A673 (cell line): ENCODE measurements around the gene BCAS4. TPM values are rescaled to one million over a fixed set of nuclear protein-coding genes. Genes with fewer than 3 reads are reported as not detected.

Source experiments
- BruUV-seq: library from RNA; stranded (reverse); fragments of 400-500 nt; replicated peaks from 2 replicates; lab custom pipeline; 2021; lab: Mats Ljungman, UMichigan
- CTCF ChIA-PET: fragments of 300-600 bp; sonication (Branson Sonifier 250); formaldehyde crosslinking; loops from one replicate; lab custom pipeline; 2022; ENCODE audit warnings: antibody characterized with exemption; lab: Charles Lee
- POLR2A ChIA-PET: fragments of 300-600 bp; sonication (Branson Sonifier 250); formaldehyde crosslinking; loops from one replicate; lab custom pipeline; 2022; ENCODE audit warnings: antibody characterized with exemption; ENCODE audit not compliant: low non-redundant PET; lab: Charles Lee
- DNase-seq: peaks from one replicate; pipeline ENCODE4 v3.0.0-alpha.2; 2015; ENCODE audit warnings: low spot score
- H3K27ac ChIP-seq: fragments of 200-600 bp; sonication (generic); 2 replicates; pipeline ENCODE4 v1.5.1; 2016; ENCODE audit warnings: mixed run types, low read depth, mild to moderate bottlenecking, mixed read lengths, antibody characterized with exemption, low read length; ENCODE audit not compliant: poor library complexity, severe bottlenecking
- H3K27me3 ChIP-seq: fragments of 200-600 bp; sonication (generic); replicated peaks from 2 replicates; pipeline ENCODE4 v1.6.1; 2017; ENCODE audit warnings: mixed run types, low read depth, mild to moderate bottlenecking, mixed read lengths, antibody characterized with exemption, low read length; ENCODE audit not compliant: insufficient read depth, poor library complexity
- H3K36me3 ChIP-seq: fragments of 200-600 bp; sonication (generic); 2 replicates; pipeline ENCODE4 v1.6.1; 2016; ENCODE audit warnings: mixed run types, mild to moderate bottlenecking, mixed read lengths, antibody characterized with exemption, low read length; ENCODE audit not compliant: insufficient read depth, poor library complexity, severe bottlenecking
- H3K4me1 ChIP-seq: fragments of 200-600 bp; sonication (generic); 2 replicates; pipeline ENCODE4 v1.6.1; 2017; ENCODE audit warnings: mixed run types, mild to moderate bottlenecking, mixed read lengths, antibody characterized with exemption, low read length; ENCODE audit not compliant: insufficient read depth, poor library complexity, severe bottlenecking
- H3K4me3 ChIP-seq: fragments of 200-600 bp; sonication (generic); 2 replicates; pipeline ENCODE4 v1.5.1; 2016; ENCODE audit warnings: low read depth, mixed run types, mild to moderate bottlenecking, mixed read lengths, low read length; ENCODE audit not compliant: poor library complexity, severe bottlenecking
- H3K9me3 ChIP-seq: fragments of 200-600 bp; sonication (generic); 2 replicates; pipeline ENCODE4 v1.6.1; 2016; ENCODE audit warnings: mixed run types, low read depth, mild to moderate bottlenecking, mixed read lengths, antibody characterized with exemption, low read length; ENCODE audit not compliant: poor library complexity, severe bottlenecking
- EZH2 ChIP-seq: fragments of 200-600 bp; sonication (generic); IDR thresholded peaks from 2 replicates; pipeline ENCODE4 v1.6.1; 2017; ENCODE audit warnings: borderline replicate concordance, low read depth, mild to moderate bottlenecking, mixed read lengths, antibody characterized with exemption, low read length; ENCODE audit not compliant: poor library complexity, severe bottlenecking
- intact Hi-C: fragments of 100-400 bp; cut with micrococcal nuclease; formaldehyde crosslinking; loops from one replicate; pipeline ENCODE4 v1.10.0; 2022; ENCODE audit not compliant: unreplicated experiment
- total RNA-seq: library from RNA; stranded (reverse); gene quantifications from 2 replicates; pipeline ENCODE4 v1.2.3, GENCODE V29; 2021
- TF ChIP-seq, protein P1 (sequence below): fragments of 300-800, 200-600 bp; sonication (generic); conservative IDR thresholded peaks from 2 replicates; pipeline ENCODE4 v1.5.1; 2017; ENCODE audit warnings: low read depth, mild to moderate bottlenecking, antibody characterized with exemption, low read length, moderate library complexity, mixed read lengths

BCAS4 gene
- total RNA-seq, 1 experiment from 2014 or later: 28.4 TPM

DNA sequence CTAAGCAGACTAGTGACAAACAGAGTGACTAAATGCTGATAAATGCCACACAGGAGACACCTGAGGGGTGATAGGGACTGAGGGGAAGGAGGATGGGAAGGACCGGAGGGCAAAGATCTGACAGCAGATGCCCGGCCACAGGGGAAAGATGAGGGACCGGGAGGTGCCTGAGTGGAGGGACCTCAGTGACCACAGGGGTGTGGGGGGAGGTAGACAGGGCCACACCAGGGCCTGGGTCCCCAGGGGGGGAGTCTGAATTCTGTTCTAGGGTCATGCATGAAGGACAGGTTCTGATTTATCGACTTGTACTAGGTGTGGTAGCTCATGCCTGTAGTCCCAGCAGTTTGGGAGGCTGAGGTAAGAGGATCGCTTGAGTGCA, 6.9 kb downstream of the BCAS4 start:
- ChIA-PET POLR2A (interaction anchor here (0.8 kb wide), 1 partner anchor 83 kb away, joined by 3 read pairs; no protein-coding TSS in a partner anchor), CTCF (interaction anchor here (0.5 kb wide), 1 partner anchor 8 kb away, joined by 6 read pairs; no protein-coding TSS in a partner anchor)
- no peak overlapping the region for H3K27ac ChIP-seq
- no peaks in the 10 kb centered on the region for H3K27me3 ChIP-seq
- no TSS peak for BruUV-seq
- H3K4me3 ChIP-seq: no peak overlapping the region
- no peaks in the 10 kb centered on the region for H3K36me3 ChIP-seq
- TF ChIP-seq, protein P1, sequence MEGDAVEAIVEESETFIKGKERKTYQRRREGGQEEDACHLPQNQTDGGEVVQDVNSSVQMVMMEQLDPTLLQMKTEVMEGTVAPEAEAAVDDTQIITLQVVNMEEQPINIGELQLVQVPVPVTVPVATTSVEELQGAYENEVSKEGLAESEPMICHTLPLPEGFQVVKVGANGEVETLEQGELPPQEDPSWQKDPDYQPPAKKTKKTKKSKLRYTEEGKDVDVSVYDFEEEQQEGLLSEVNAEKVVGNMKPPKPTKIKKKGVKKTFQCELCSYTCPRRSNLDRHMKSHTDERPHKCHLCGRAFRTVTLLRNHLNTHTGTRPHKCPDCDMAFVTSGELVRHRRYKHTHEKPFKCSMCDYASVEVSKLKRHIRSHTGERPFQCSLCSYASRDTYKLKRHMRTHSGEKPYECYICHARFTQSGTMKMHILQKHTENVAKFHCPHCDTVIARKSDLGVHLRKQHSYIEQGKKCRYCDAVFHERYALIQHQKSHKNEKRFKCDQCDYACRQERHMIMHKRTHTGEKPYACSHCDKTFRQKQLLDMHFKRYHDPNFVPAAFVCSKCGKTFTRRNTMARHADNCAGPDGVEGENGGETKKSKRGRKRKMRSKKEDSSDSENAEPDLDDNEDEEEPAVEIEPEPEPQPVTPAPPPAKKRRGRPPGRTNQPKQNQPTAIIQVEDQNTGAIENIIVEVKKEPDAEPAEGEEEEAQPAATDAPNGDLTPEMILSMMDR: no peak
- TF ChIP-seq EZH2: no peak
- no peak for DNase-seq
- no peaks in the 10 kb centered on the region for H3K4me1 ChIP-seq
- intact Hi-C loops: no loop called here
- H3K9me3 ChIP-seq: no peaks in the 10 kb centered on the region

DNA sequence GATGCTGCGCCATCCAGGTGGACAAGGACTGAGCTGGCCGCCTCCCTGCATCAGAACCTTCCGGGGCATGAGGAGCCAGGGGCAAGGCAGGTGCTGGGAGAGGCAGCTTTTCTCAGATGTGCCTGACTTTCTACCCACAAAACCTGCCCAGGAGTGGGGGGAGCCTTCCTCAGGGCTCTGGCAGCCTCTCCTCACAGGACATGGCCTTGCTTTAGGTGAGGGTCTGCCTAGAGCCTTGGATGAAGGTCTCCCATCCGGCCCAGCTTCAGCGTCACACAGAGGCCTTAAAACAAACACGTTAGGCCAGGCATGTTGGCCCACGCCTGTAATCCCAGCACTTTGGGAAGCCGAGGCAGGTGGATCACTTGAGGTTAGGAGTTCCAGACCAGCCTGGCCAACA, 7.4 kb downstream of the BCAS4 start:
- Histone ChIP-seq H3K27ac (no peak overlapping the region), H3K27me3 (no peaks in the 10 kb centered on the region), H3K4me3 (no peak overlapping the region), H3K36me3 (no peaks in the 10 kb centered on the region), H3K4me1 (no peaks in the 10 kb centered on the region), H3K9me3 (no peaks in the 10 kb centered on the region)
- intact Hi-C loops: no loop called here
- ChIA-PET POLR2A (interaction anchor here (0.8 kb wide), 1 partner anchor 83 kb away, joined by 3 read pairs; no protein-coding TSS in a partner anchor), CTCF (no interaction called here)
- BruUV-seq: no TSS peak
- no peak for TF ChIP-seq EZH2
- TF ChIP-seq, protein P1: no peak
- DNase-seq: no peak

DNA sequence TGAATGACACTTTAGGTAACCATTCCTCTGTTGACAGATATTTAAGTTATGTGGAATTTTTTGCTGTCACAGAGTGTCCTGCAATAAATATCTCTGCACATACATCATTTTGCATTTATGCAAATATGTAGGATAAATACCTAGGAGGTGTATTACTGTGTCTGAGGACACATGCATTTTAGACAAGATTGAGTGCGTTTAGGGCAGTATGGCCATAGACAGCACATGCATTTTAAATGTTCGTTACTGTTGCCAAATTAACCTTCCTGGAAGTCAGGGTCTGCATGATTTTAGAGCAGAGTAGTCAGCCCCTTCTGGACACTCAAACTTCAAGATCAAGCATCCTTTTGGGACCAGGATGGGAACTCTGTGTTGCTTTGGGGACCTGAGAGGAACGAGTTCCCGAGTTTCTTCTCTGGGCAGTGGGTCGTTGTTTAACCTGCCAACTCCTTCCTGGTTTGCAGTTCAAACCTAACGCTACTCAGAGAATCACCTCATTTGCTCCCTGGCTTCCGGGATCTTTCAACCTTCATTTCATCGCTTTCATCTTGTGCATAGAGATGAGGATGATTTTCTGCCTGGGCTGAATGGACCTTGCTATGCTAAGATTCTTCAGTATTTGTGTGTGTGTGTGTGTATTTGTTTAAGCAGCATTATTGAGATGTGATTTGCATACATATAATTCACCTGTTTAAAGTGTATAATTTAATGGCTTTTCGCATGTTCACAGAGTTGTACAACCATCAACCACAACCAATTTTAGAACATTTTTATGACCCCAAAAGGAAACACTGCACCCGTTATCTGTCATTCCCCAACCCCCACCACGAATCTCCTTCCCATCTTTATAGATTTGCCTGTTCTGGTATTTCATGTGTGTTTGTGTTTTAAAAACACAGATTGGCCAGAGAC, 9.8 kb downstream of the BCAS4 start:
- ChIA-PET POLR2A (no interaction called here), CTCF (no interaction called here)
- H3K27me3 ChIP-seq: no peaks in the 10 kb centered on the region
- no peaks in the 10 kb centered on the region for H3K36me3 ChIP-seq
- BruUV-seq: no TSS peak
- no peaks in the 10 kb centered on the region for H3K4me1 ChIP-seq
- DNase-seq: no peak
- H3K9me3 ChIP-seq: no peaks in the 10 kb centered on the region
- H3K27ac ChIP-seq: no peak overlapping the region
- no peak overlapping the region for H3K4me3 ChIP-seq
- TF ChIP-seq EZH2: no peak
- TF ChIP-seq, protein P1: no peak
- intact Hi-C loops: no loop called here
